Endothelial cell of umbilical vein (primary cell): ENCODE data around the gene INSYN2B. TPM values are rescaled to one million over a fixed set of nuclear protein-coding genes. Genes with fewer than 3 reads are reported as not detected.

ENCODE experiments used
- BruUV-seq: library from RNA; stranded (reverse); fragments of 400-500 nt; replicated peaks from 2 replicates; lab custom pipeline; 2021; lab: Mats Ljungman, UMichigan
- CTCF ChIA-PET: fragments of 300-600, 350-600 bp; sonication (Branson Sonifier 250); formaldehyde crosslinking; loops from one replicate; lab custom pipeline; 2021; ENCODE audit warnings: antibody characterized with exemption, inconsistent platforms; lab: Charles Lee
- POLR2A ChIA-PET: fragments of 300-600, 350-600 bp; sonication (Branson Sonifier 250); formaldehyde crosslinking; loops from one replicate; lab custom pipeline; 2021; ENCODE audit warnings: antibody characterized with exemption, inconsistent platforms; lab: Charles Lee
- DNase-seq: peaks from one replicate; pipeline ENCODE4 v3.0.0-alpha.2; 2011; ENCODE audit warnings: low read depth, low spot score
- FAIRE-seq: peaks from 2 replicates; lab custom pipeline; 2011; peaks lifted over from hg19 to GRCh38; lab: Jason Lieb, UNC
- H2AFZ ChIP-seq: 2 replicates; pipeline ENCODE4 v1.6.0; 2012; ENCODE audit warnings: low read depth, low read length, control low read depth, inconsistent platforms
- H3K27ac ChIP-seq: 2 replicates; pipeline ENCODE4 v1.5.1; 2011; ENCODE audit warnings: low read depth, mild to moderate bottlenecking, control low read depth, low read length, moderate library complexity; ENCODE audit not compliant: insufficient read depth
- H3K27me3 ChIP-seq, 2 experiments: 2 replicates each; pipeline versions ENCODE4 v1.6.0 to v1.6.1; 2011; ENCODE audit warnings: low read length in 2 of 2, mixed read lengths in 1 of 2; ENCODE audit not compliant: control insufficient read depth in 2 of 2, insufficient read depth in 2 of 2
- H3K36me3 ChIP-seq, 2 experiments: 2 replicates in 1 of 2; 3 replicates in 1 of 2; pipeline ENCODE4 v1.5.1; 2011; ENCODE audit warnings: low read length in 2 of 2, mild to moderate bottlenecking in 1 of 2, moderate library complexity in 1 of 2; ENCODE audit not compliant: control insufficient read depth in 2 of 2, insufficient read depth in 2 of 2; ENCODE audit errors: extremely low read depth in 1 of 2
- H3K4me1 ChIP-seq: 3 replicates; pipeline ENCODE4 v1.5.1; 2011; ENCODE audit warnings: mild to moderate bottlenecking, low read length; ENCODE audit not compliant: control insufficient read depth, insufficient read depth; ENCODE audit errors: extremely low read depth
- H3K4me2 ChIP-seq: 2 replicates; pipeline ENCODE4 v1.6.1; 2011; ENCODE audit warnings: low read length, control low read depth, mixed read lengths; ENCODE audit not compliant: insufficient read depth
- H3K4me3 ChIP-seq, 3 experiments: fragments of 200-600 bp in 1 of 3; sonication (generic), shearing (Covaris generic) in 1 of 3; replicated peaks in 1 of 3; 2 replicates each; pipeline ENCODE4 v1.5.1; 2011 to 2016; ENCODE audit warnings: control low read depth in 3 of 3, low read length in 3 of 3, mild to moderate bottlenecking in 2 of 3, inconsistent platforms in 1 of 3, low read depth in 1 of 3, moderate library complexity in 1 of 3; ENCODE audit not compliant: insufficient read depth in 1 of 3
- H3K79me2 ChIP-seq: 2 replicates; pipeline ENCODE4 v1.6.0; 2012; ENCODE audit warnings: low read length, inconsistent platforms; ENCODE audit not compliant: control insufficient read depth, insufficient read depth
- H3K9ac ChIP-seq: replicated peaks from 2 replicates; pipeline ENCODE3; 2011; ENCODE audit warnings: low read length, control low read depth; ENCODE audit not compliant: insufficient read depth; ENCODE audit errors: extremely low read depth
- H3K9me1 ChIP-seq: replicated peaks from 3 replicates; pipeline ENCODE4 v1.6.0; 2011; ENCODE audit warnings: mild to moderate bottlenecking, low read length; ENCODE audit not compliant: control insufficient read depth, insufficient read depth; ENCODE audit errors: extremely low read depth
- H3K9me3 ChIP-seq: replicated peaks from 2 replicates; pipeline ENCODE4 v1.5.1; 2012; ENCODE audit warnings: low read length, inconsistent platforms; ENCODE audit not compliant: control insufficient read depth, insufficient read depth
- H4K20me1 ChIP-seq: replicated peaks from 2 replicates; pipeline ENCODE3; 2011; ENCODE audit warnings: mild to moderate bottlenecking, low read length; ENCODE audit not compliant: control insufficient read depth, insufficient read depth; ENCODE audit errors: extremely low read depth
- CTCF ChIP-seq, 2 donors: IDR thresholded peaks; 1 replicate in 1 of 2; 2 replicates in 1 of 2; pipeline ENCODE4 v1.5.1; 2011; ENCODE audit warnings: low read length in 2 of 2, mild to moderate bottlenecking in 2 of 2, moderate library complexity in 2 of 2, control low read depth in 1 of 2, inconsistent platforms in 1 of 2, low read depth in 1 of 2; ENCODE audit not compliant: insufficient read depth in 1 of 2; ENCODE audit errors: extremely low read depth in 1 of 2
- EZH2 ChIP-seq: IDR thresholded peaks from 2 replicates; pipeline ENCODE4 v1.6.1; 2012; ENCODE audit warnings: borderline replicate concordance, low read depth, mild to moderate bottlenecking, moderate library complexity, low read length, inconsistent platforms; ENCODE audit not compliant: severe bottlenecking
- FOS ChIP-seq: IDR thresholded peaks from 2 replicates; pipeline ENCODE4 v1.6.1; 2011; ENCODE audit warnings: mild to moderate bottlenecking, low read length, moderate library complexity, borderline replicate concordance; ENCODE audit not compliant: insufficient read depth
- GATA2 ChIP-seq: IDR thresholded peaks from 2 replicates; pipeline ENCODE4 v1.7.0; 2011; ENCODE audit warnings: low read depth, mild to moderate bottlenecking, moderate library complexity, mixed read lengths, low read length; ENCODE audit not compliant: insufficient read length, insufficient read depth
- JUN ChIP-seq: IDR thresholded peaks from 2 replicates; pipeline ENCODE4 v1.6.1; 2011; ENCODE audit warnings: borderline replicate concordance, low read depth; ENCODE audit not compliant: insufficient read length, insufficient read depth
- MAX ChIP-seq: IDR thresholded peaks from 2 replicates; pipeline ENCODE4 v1.6.1; 2011; ENCODE audit not compliant: insufficient read depth, insufficient read length
- MYC ChIP-seq: IDR thresholded peaks from one replicate; pipeline ENCODE4 v1.6.1; 2011; ENCODE audit warnings: mild to moderate bottlenecking, low read depth, low read length
- POLR2A ChIP-seq: IDR thresholded peaks from 2 replicates; pipeline ENCODE4 v1.6.1; 2012; ENCODE audit warnings: low read depth, mild to moderate bottlenecking, control low read depth, low read length
- POLR2AphosphoS5 ChIP-seq: IDR thresholded peaks from 2 replicates; pipeline ENCODE4 v1.6.1; 2012; ENCODE audit warnings: low read depth, mild to moderate bottlenecking, control low read depth, low read length, moderate library complexity; ENCODE audit not compliant: insufficient read depth
- dilution Hi-C: fragments of 300-500 bp; cut with MboI; formaldehyde crosslinking; loops from one replicate; pipeline ENCODE4 v1.15.0; 2019; ENCODE audit warnings: low sequenced_read_pairs; ENCODE audit not compliant: extremely low pct_ligation_motif_present
- intact Hi-C: fragments of 100-400 bp; cut with micrococcal nuclease; formaldehyde crosslinking; loops from one replicate; pipeline ENCODE4 v1.10.0; 2022
- polyA plus RNA-seq, 4 experiments: library from polyadenylated mRNA; depleted of rRNA in 3 of 4; stranded (reverse) in 3 of 4; unstranded in 1 of 4; fragments of >200 nt; gene quantifications; 2 replicates each; pipeline versions ENCODE4 v1.2.1 to v1.2.3, GENCODE V29; 2011 to 2012; ENCODE audit warnings: missing spikeins in 1 of 4
- total RNA-seq: library from RNA; stranded (reverse); gene quantifications from 2 replicates; pipeline ENCODE4 v1.2.3, GENCODE V29; 2021

Gene INSYN2B
- total and polyA plus RNA-seq, 2 donors (not counting 3 experiments of a cell fraction or from before 2014, with no cell fraction given): 8.2 to 17.1 TPM

GRCh38 chr5:169874621-169875020 is 105.7 kb downstream of the INSYN2B start:
- Histone ChIP-seq H3K9ac (no peak overlapping the region), H3K4me3 (no peak overlapping the region), H2AFZ (no peak overlapping the region), H3K9me1 (no peaks in the 10 kb centered on the region), H3K9me3 (no peaks in the 10 kb centered on the region), H3K79me2 (no peaks in the 10 kb centered on the region), H3K27me3 (no peaks in the 10 kb centered on the region), H4K20me1 (no peaks in the 10 kb centered on the region), H3K4me2 (no peak overlapping the region), H3K27ac (no peak overlapping the region), H3K36me3 (peaks cover 0 to 8% of the 10 kb centered on the region in 2 experiments), H3K4me1 (no peaks in the 10 kb centered on the region)
- dilution Hi-C loops: no loop called here
- CTCF ChIA-PET: interaction anchor here (0.7 to 2.1 kb wide), 3 partner anchors 106 to 342 kb away, joined by 3 to 9 read pairs (median 3); partner anchors contain the start of gene INSYN2B
- intact Hi-C loops: no loop called here
- TF ChIP-seq EZH2: no peak
- TF ChIP-seq CTCF (IDR thresholded peaks at IDR 0.05; ENCODE audit: extremely low read depth in 1 of 2, insufficient read depth in 1 of 2, low read depth in 1 of 2, low read length in 2 of 2): no peak
- no peak for TF ChIP-seq GATA2
- TF ChIP-seq JUN: no peak
- no peak for TF ChIP-seq FOS
- TF ChIP-seq POLR2A: no peak
- no peak for TF ChIP-seq POLR2AphosphoS5
- no peak for TF ChIP-seq MAX
- no peak for TF ChIP-seq MYC
- BruUV-seq: no TSS peak
- FAIRE-seq: no peak
- DNase-seq: no peak
- POLR2A ChIA-PET: no interaction called here
